Smooth muscle cell (in vitro differentiated cells): ENCODE data around the gene ERC2. TPM values are rescaled to one million over a fixed set of nuclear protein-coding genes. Genes with fewer than 3 reads are reported as not detected.

Experiments
- DNase-seq: peaks from one replicate; lab custom pipeline; 2025; ENCODE audit not compliant: unreplicated experiment; lab: John Stamatoyannopoulos, UW
- H2AFZ ChIP-seq: fragments of 200-600 bp; sonication (generic); 2 replicates; pipeline ENCODE4 v1.6.0; 2016; ENCODE audit warnings: antibody characterized with exemption, low read depth, mild to moderate bottlenecking
- H3F3A ChIP-seq: fragments of 200-600 bp; sonication (generic); 2 replicates; pipeline ENCODE4 v1.6.0; 2017; ENCODE audit warnings: antibody characterized with exemption, low read depth
- H3K27ac ChIP-seq: fragments of 200-600 bp; sonication (generic); 2 replicates; pipeline ENCODE4 v1.5.1; 2016; ENCODE audit warnings: low read depth, mild to moderate bottlenecking
- H3K27me3 ChIP-seq: fragments of 200-600 bp; sonication (generic); 2 replicates; pipeline ENCODE4 v1.6.1; 2016; ENCODE audit warnings: low read depth, mild to moderate bottlenecking
- H3K36me3 ChIP-seq: fragments of 200-600 bp; sonication (generic); 2 replicates; pipeline ENCODE4 v1.5.1; 2016; ENCODE audit warnings: low read depth
- H3K4me1 ChIP-seq: fragments of 200-600 bp; sonication (generic); 2 replicates; pipeline ENCODE4 v1.5.1; 2016; ENCODE audit warnings: low read depth
- H3K4me2 ChIP-seq: fragments of 200-600 bp; sonication (generic); 2 replicates; pipeline ENCODE4 v1.6.0; 2016; ENCODE audit warnings: mild to moderate bottlenecking
- H3K4me3 ChIP-seq: fragments of 200-600 bp; sonication (generic); 2 replicates; pipeline ENCODE4 v1.5.1; 2016; ENCODE audit warnings: mild to moderate bottlenecking
- H3K79me2 ChIP-seq: fragments of 200-600 bp; sonication (generic); 2 replicates; pipeline ENCODE4 v1.6.0; 2016; ENCODE audit warnings: low read depth, mild to moderate bottlenecking
- H3K9ac ChIP-seq: fragments of 200-600 bp; sonication (generic); 2 replicates; pipeline ENCODE4 v1.6.0; 2016; ENCODE audit warnings: low read depth
- H3K9me3 ChIP-seq: fragments of 200-600 bp; sonication (generic); replicated peaks from 2 replicates; pipeline ENCODE4 v1.5.1; 2016; ENCODE audit warnings: low read depth
- H4K20me1 ChIP-seq: fragments of 200-600 bp; sonication (generic); 2 replicates; pipeline ENCODE4 v1.6.0; 2016; ENCODE audit warnings: low read depth
- WGBS: methylation state at CpG from one replicate; pipeline ENCODE4 v1.1.7; 2016; ENCODE audit warnings: low lambda C conversion rate; 5-methylcytosine and 5-hydroxymethylcytosine counted together
- polyA plus RNA-seq: library from polyadenylated mRNA; unstranded; fragments of >200 nt; fragmentation: Nextera tagmentation; extraction: Ambion mirVana; gene quantifications from 2 replicates; pipeline ENCODE4 v1.2.1, GENCODE V29; 2016
- total RNA-seq: library from RNA; depleted of rRNA; stranded (reverse); fragments of >200 nt; gene quantifications from 2 replicates; pipeline ENCODE4 v1.2.3, GENCODE V29; 2014
- TF ChIP-seq, protein P1 (sequence below): fragments of 200-600 bp; sonication (generic); IDR thresholded peaks from 2 replicates; pipeline ENCODE4 v1.5.1; 2017; ENCODE audit warnings: borderline replicate concordance, mild to moderate bottlenecking, antibody characterized with exemption; ENCODE audit not compliant: insufficient read depth, poor library complexity, severe bottlenecking

The ERC2 gene
- total and polyA plus RNA-seq, 2 experiments from 2014 or later = 1.1 TPM; not detected in 1

- WGBS = 85% methylated on average over 6 of the region's 6 CpGs
- H3K79me2 ChIP-seq = no peaks in the 10 kb centered on the region
- H3K36me3 ChIP-seq = no peaks in the 10 kb centered on the region
Measured at GRCh38 chr3:55549177-55549576, 919.1 kb downstream of the ERC2 start.

DNA sequence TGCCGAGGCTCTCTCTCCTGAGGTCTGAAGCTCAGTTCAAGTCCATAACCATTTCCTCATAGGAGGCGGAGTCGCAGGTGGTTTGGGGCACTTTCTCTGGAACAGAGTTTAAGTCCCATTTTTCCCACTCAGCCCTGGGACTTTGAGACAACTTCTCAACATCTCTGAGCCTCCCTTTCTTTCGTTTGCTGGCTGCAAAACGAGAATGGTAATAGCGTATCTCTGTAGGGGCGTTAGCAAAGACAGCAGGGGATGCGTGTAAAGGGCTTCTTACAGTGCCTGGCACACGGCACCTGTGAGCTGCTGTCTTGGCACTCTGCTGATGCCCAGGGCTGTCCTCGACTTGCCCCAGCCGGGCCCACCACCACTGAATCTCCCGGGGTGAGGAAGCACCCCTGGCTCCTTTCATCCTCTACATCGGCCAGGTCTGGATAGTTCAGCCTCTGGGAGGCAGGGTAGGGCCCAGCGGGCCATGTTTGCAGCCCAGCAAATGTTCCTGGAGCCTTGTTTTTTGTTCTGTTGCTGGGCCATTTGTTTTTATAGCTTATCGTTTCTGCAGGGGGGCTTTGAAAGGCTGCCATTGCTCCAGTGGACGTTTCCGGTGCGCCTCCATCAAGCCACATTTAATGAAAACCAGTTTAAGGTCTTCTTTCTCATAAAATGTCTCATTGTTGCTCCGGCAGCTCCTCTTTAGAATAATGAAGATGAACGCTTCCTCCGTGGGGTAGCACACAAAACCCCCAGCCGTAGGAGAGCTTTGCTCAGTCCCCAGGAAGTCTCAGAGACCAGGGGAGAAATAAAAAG lies 921.2 kb downstream of the ERC2 start:
- H3K4me3 ChIP-seq = no peak overlapping the region
- H3K27me3 ChIP-seq = no peaks in the 10 kb centered on the region
- no peak overlapping the region for H3K27ac ChIP-seq
- WGBS = 92% methylated on average over 22 of the region's 22 CpGs
- no peak overlapping the region for H3K9ac ChIP-seq
- no peak overlapping the region for H2AFZ ChIP-seq
- peaks cover 13% of the 10 kb centered on the region for H3K4me1 ChIP-seq
- no peaks in the 10 kb centered on the region for H3F3A ChIP-seq
- H3K9me3 ChIP-seq = no peaks in the 10 kb centered on the region
- TF ChIP-seq, protein P1, sequence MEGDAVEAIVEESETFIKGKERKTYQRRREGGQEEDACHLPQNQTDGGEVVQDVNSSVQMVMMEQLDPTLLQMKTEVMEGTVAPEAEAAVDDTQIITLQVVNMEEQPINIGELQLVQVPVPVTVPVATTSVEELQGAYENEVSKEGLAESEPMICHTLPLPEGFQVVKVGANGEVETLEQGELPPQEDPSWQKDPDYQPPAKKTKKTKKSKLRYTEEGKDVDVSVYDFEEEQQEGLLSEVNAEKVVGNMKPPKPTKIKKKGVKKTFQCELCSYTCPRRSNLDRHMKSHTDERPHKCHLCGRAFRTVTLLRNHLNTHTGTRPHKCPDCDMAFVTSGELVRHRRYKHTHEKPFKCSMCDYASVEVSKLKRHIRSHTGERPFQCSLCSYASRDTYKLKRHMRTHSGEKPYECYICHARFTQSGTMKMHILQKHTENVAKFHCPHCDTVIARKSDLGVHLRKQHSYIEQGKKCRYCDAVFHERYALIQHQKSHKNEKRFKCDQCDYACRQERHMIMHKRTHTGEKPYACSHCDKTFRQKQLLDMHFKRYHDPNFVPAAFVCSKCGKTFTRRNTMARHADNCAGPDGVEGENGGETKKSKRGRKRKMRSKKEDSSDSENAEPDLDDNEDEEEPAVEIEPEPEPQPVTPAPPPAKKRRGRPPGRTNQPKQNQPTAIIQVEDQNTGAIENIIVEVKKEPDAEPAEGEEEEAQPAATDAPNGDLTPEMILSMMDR = no peak
- H3K36me3 ChIP-seq = no peaks in the 10 kb centered on the region
- no peaks in the 10 kb centered on the region for H4K20me1 ChIP-seq
- no peak for DNase-seq
- H3K4me2 ChIP-seq = no peak overlapping the region
- no peaks in the 10 kb centered on the region for H3K79me2 ChIP-seq

More at GRCh38 chr3:55549177-55549576, 919.1 kb downstream of the ERC2 start:
- H3K4me1 ChIP-seq = peaks cover 15% of the 10 kb centered on the region
- no peaks in the 10 kb centered on the region for H3K27me3 ChIP-seq
- no peak overlapping the region for H3K4me3 ChIP-seq
- no peaks in the 10 kb centered on the region for H3F3A ChIP-seq
- no peaks in the 10 kb centered on the region for H3K9me3 ChIP-seq
- H3K9ac ChIP-seq = no peak overlapping the region
- no peak overlapping the region for H2AFZ ChIP-seq
- TF ChIP-seq, protein P1 = no peak
- no peak overlapping the region for H3K27ac ChIP-seq
- H4K20me1 ChIP-seq = no peaks in the 10 kb centered on the region
- H3K4me2 ChIP-seq = no peak overlapping the region
- DNase-seq = no peak

GRCh38 chr3:55545995-55546394 lies 922.3 kb downstream of the ERC2 start:
- 76% methylated on average over 6 of the region's 6 CpGs for WGBS
- no peaks in the 10 kb centered on the region for H4K20me1 ChIP-seq
- no peak overlapping the region for H3K9ac ChIP-seq
- DNase-seq = no peak
- H3K36me3 ChIP-seq = no peaks in the 10 kb centered on the region
- peaks cover 13% of the 10 kb centered on the region for H3K4me1 ChIP-seq
- no peak overlapping the region for H3K4me3 ChIP-seq
- H3K79me2 ChIP-seq = no peaks in the 10 kb centered on the region
- no peaks in the 10 kb centered on the region for H3F3A ChIP-seq
- H2AFZ ChIP-seq = no peak overlapping the region
- no peak overlapping the region for H3K4me2 ChIP-seq
- H3K9me3 ChIP-seq = no peaks in the 10 kb centered on the region
- H3K27ac ChIP-seq = no peak overlapping the region
- H3K27me3 ChIP-seq = no peaks in the 10 kb centered on the region
- TF ChIP-seq, protein P1 = no peak

GRCh38 chr3:55544219-55544618 lies 924.0 kb downstream of the ERC2 start:
- no peak overlapping the region for H3K4me3 ChIP-seq
- H3K9ac ChIP-seq = no peak overlapping the region
- no peaks in the 10 kb centered on the region for H4K20me1 ChIP-seq
- peaks cover 13% of the 10 kb centered on the region for H3K4me1 ChIP-seq
- DNase-seq = no peak
- no peaks in the 10 kb centered on the region for H3F3A ChIP-seq
- no peaks in the 10 kb centered on the region for H3K27me3 ChIP-seq
- H3K36me3 ChIP-seq = no peaks in the 10 kb centered on the region
- no peak overlapping the region for H2AFZ ChIP-seq
- H3K4me2 ChIP-seq = no peak overlapping the region
- H3K27ac ChIP-seq = no peak overlapping the region
- 46% methylated on average over 3 of the region's 3 CpGs for WGBS
- H3K79me2 ChIP-seq = no peaks in the 10 kb centered on the region
- no peaks in the 10 kb centered on the region for H3K9me3 ChIP-seq
- TF ChIP-seq, protein P1 = no peak
